IMR-90 (cell line): ENCODE data around the gene TVP23C.

Experiments used
- CTCF ChIP-seq: conservative IDR thresholded peaks from 2 replicates; pipeline ENCODE4 v1.5.1; 2012; ENCODE audit warnings: mild to moderate bottlenecking, low read depth, low read length, improper control_type of control experiment
- USF2 ChIP-seq: fragments of 150-350 bp; IDR thresholded peaks from 2 replicates; pipeline ENCODE4 v1.6.1; 2017; ENCODE audit warnings: mild to moderate bottlenecking, antibody characterized with exemption, low read length, low read depth

GRCh38 chr17:15514469-15514868, 48.8 kb downstream of the TVP23C start:
- TF ChIP-seq USF2 (no peak), CTCF (no peak)
